GM12865 (cell line): ENCODE data around the gene TEF.

Experiments used
- DNase-seq: peaks from one replicate; pipeline ENCODE4 v3.0.0; 2010; ENCODE audit warnings: low read depth
- H3K4me3 ChIP-seq: 2 replicates; pipeline ENCODE4 v1.5.1; 2011; ENCODE audit warnings: mild to moderate bottlenecking, low read depth, low read length, control low read depth
- CTCF ChIP-seq: IDR thresholded peaks from 2 replicates; pipeline ENCODE4 v1.5.1; 2011; ENCODE audit warnings: low read length, control low read depth, low read depth, inconsistent platforms; ENCODE audit not compliant: insufficient read depth; ENCODE audit errors: missing control alignments

The TEF gene

GRCh38 chr22:41353862-41354575, 27.7 kb upstream of the TEF start:
- H3K4me3 ChIP-seq, result no peak overlapping the region
- DNase-seq, result no peak
- no peak for TF ChIP-seq CTCF

GRCh38 chr22:41354979-41355378, 26.8 kb upstream of the TEF start:
- no peak for DNase-seq
- TF ChIP-seq CTCF, result no peak
- no peak overlapping the region for H3K4me3 ChIP-seq

- no peak for TF ChIP-seq CTCF
- H3K4me3 ChIP-seq, result no peak overlapping the region
- no peak for DNase-seq
Observed at GRCh38 chr22:41355895-41356294, 25.8 kb upstream of the TEF start.

GRCh38 chr22:41356430-41357028, 25.2 kb upstream of the TEF start:
- no peak overlapping the region for H3K4me3 ChIP-seq
- DNase-seq, result no peak
- TF ChIP-seq CTCF, result no peak

GRCh38 chr22:41357191-41357590, 24.6 kb upstream of the TEF start:
- no peak for DNase-seq
- H3K4me3 ChIP-seq, result no peak overlapping the region
- TF ChIP-seq CTCF, result no peak

- DNase-seq, result no peak
- H3K4me3 ChIP-seq, result no peak overlapping the region
- TF ChIP-seq CTCF, result no peak
Observed at GRCh38 chr22:41358927-41359326, 22.8 kb upstream of the TEF start.

- H3K4me3 ChIP-seq, result no peak overlapping the region
- no peak for TF ChIP-seq CTCF
- no peak for DNase-seq
Observed at GRCh38 chr22:41359376-41359775, 22.4 kb upstream of the TEF start.
